ENCODE measurements around the gene KTI12.

The KTI12 gene

DNA sequence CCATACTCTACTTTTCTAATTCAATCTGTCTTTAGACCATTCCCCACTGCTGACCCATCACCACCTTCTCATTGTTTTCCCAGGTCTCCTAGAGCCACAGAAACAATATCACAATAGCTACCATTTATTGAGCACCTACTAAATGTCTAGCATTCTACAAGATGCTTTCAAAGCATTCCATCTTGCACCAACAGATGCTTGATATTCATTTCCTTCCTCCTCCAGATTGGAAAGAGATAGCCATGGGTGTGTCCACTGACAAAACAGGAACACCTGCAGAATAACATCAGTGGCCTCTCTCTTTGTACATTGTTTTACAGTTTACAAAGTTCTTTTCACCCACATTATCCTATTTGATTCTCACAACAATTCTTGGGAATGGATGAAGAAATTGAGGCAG, 45.4 kb downstream of the KTI12 start:
- no peak for DNase-seq (ENCODE audit: low read depth)

GRCh38 chr1:51986718-51987117, 46.9 kb downstream of the KTI12 start:
- no peak for DNase-seq (ENCODE audit: low read depth)

DNA sequence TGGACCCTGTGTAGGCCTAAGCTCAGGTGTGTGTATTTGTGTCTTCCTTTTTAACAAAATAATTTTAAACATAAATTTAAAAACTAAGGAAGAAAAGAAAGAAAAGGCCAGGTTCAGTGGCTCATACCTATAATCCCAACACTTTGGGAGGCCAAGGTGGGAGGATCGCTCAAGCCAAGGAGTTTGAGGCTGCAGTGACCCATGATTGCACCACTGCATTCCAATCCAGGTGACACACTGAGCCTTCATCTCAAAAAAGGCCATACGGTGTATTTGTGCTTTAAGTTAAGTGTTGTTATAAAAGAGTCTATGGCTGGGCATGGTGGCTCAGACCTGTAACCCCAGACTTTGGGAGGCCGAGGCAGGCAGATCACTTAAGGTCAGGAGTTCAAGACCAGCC, 51.4 kb downstream of the KTI12 start:
- no peak for DNase-seq (ENCODE audit: low read depth)
